GM12878 (cell line): ENCODE measurements around the gene ZSWIM7. TPM values are rescaled to one million over a fixed set of nuclear protein-coding genes. Genes with fewer than 3 reads are reported as not detected.

ENCODE experiments used
- ATAC-seq: fragments of 200-7000 bp; cut with Tn5 transposase; 3 replicates; pipeline ENCODE4 v1.9.1; 2020; ENCODE audit warnings: mild to moderate bottlenecking, moderate library complexity
- BruUV-seq: library from RNA; stranded (reverse); fragments of 400-500 nt; replicated peaks from 2 replicates; lab custom pipeline; 2021; lab: Mats Ljungman, UMichigan
- CTCF ChIA-PET: fragments of 300-600 bp; sonication (Branson Sonifier 250); formaldehyde crosslinking; extraction: SDS; loops from one replicate; lab custom pipeline; 2021; ENCODE audit warnings: inconsistent platforms; lab: Yijun Ruan, JAX
- POLR2A ChIA-PET: fragments of 350-600 bp; formaldehyde crosslinking; extraction: SDS; loops from one replicate; lab custom pipeline; 2021; ENCODE audit warnings: inconsistent platforms; lab: Charles Lee
- RAD21 ChIA-PET: fragments of 300-600 bp; sonication (Branson Sonifier 250); formaldehyde crosslinking; loops from one replicate; lab custom pipeline; 2023; ENCODE audit warnings: antibody characterized with exemption; ENCODE audit not compliant: unreplicated experiment; lab: Charles Lee
- SMC1A ChIA-PET: fragments of 300-600 bp; sonication (Branson Sonifier 250); formaldehyde crosslinking; loops from one replicate; lab custom pipeline; 2023; ENCODE audit not compliant: unreplicated experiment, uncharacterized antibody; lab: Charles Lee
- DNase-seq: peaks from one replicate; pipeline ENCODE4 v3.0.0-alpha.2; 2011; ENCODE audit warnings: low read depth, low spot score
- FAIRE-seq: peaks from 3 replicates; lab custom pipeline; 2011; peaks lifted over from hg19 to GRCh38; lab: Jason Lieb, UNC
- H2AFZ ChIP-seq: 2 replicates; pipeline ENCODE4 v1.6.0; 2011; ENCODE audit warnings: low read depth, low read length, control low read depth; ENCODE audit not compliant: control insufficient read depth
- H3K27ac ChIP-seq: 2 replicates; pipeline ENCODE4 v1.5.1; 2011; ENCODE audit warnings: control low read depth; ENCODE audit not compliant: control insufficient read depth, insufficient read depth
- H3K27me3 ChIP-seq, 2 experiments: replicated peaks in 1 of 2; 2 replicates each; pipeline versions ENCODE4 v1.6.0 to v1.6.1; 2011; ENCODE audit warnings: low read length in 1 of 2; ENCODE audit not compliant: control insufficient read depth in 2 of 2, insufficient read depth in 2 of 2
- H3K36me3 ChIP-seq, 2 experiments: 2 replicates each; pipeline ENCODE4 v1.5.1; 2011; ENCODE audit warnings: low read length in 1 of 2; ENCODE audit not compliant: control insufficient read depth in 2 of 2, insufficient read depth in 2 of 2
- H3K4me1 ChIP-seq: 2 replicates; pipeline ENCODE4 v1.6.1; 2011; ENCODE audit warnings: mild to moderate bottlenecking, low read length, moderate library complexity, mixed read lengths; ENCODE audit not compliant: control insufficient read depth, insufficient read depth
- H3K4me2 ChIP-seq: 2 replicates; pipeline ENCODE4 v1.6.0; 2011; ENCODE audit warnings: control low read depth; ENCODE audit not compliant: control insufficient read depth, insufficient read depth
- H3K4me3 ChIP-seq: fragments of 200-600 bp; sonication (generic); 2 replicates; pipeline ENCODE4 v1.5.1; 2016
- H3K79me2 ChIP-seq: 2 replicates; pipeline ENCODE4 v1.6.0; 2011; ENCODE audit warnings: low read length; ENCODE audit not compliant: control insufficient read depth, insufficient read depth
- H3K9ac ChIP-seq: 2 replicates; pipeline ENCODE4 v1.8.0; 2011; ENCODE audit warnings: low read length, control low read depth, mixed read lengths; ENCODE audit not compliant: control insufficient read depth, insufficient read depth
- H3K9me3 ChIP-seq: replicated peaks from 3 replicates; pipeline ENCODE4 v1.5.1; 2011; ENCODE audit warnings: mild to moderate bottlenecking, low read length; ENCODE audit not compliant: control insufficient read depth, insufficient read depth
- H4K20me1 ChIP-seq: 2 replicates; pipeline ENCODE4 v1.6.0; 2011; ENCODE audit not compliant: control insufficient read depth, insufficient read depth
- BCL11A ChIP-seq: IDR thresholded peaks from 2 replicates; pipeline ENCODE4 v1.6.1; 2011; ENCODE audit warnings: low read depth, low read length
- BRCA1 ChIP-seq: IDR thresholded peaks from 2 replicates; pipeline ENCODE4 v1.6.1; 2011; ENCODE audit warnings: low read depth, low read length, improper control_type of control experiment
- CBFB ChIP-seq: IDR thresholded peaks from 2 replicates; pipeline ENCODE4 v1.6.1; 2016; ENCODE audit warnings: antibody characterized with exemption, low read depth
- CHD2 ChIP-seq: IDR thresholded peaks from 2 replicates; pipeline ENCODE4 v1.6.1; 2011; ENCODE audit warnings: low read depth, low read length, improper control_type of control experiment, borderline replicate concordance
- CHD4 ChIP-seq: fragments of 200-600 bp; sonication (generic); IDR thresholded peaks from 2 replicates; pipeline ENCODE4 v1.6.1; 2016; ENCODE audit warnings: mild to moderate bottlenecking
- E4F1 ChIP-seq: fragments of 450-650 bp; IDR thresholded peaks from 2 replicates; pipeline ENCODE4 v1.6.1; 2018; ENCODE audit warnings: borderline replicate concordance, mild to moderate bottlenecking; ENCODE audit not compliant: partially characterized antibody
- EED ChIP-seq: sonication (generic); IDR thresholded peaks from 2 replicates; pipeline ENCODE4 v1.6.1; 2016; ENCODE audit warnings: antibody characterized with exemption, low read depth
- HCFC1 ChIP-seq: fragments of 150-350 bp; IDR thresholded peaks from 2 replicates; pipeline ENCODE4 v1.6.1; 2014; ENCODE audit warnings: low read length
- HDAC2 ChIP-seq: fragments of 200-600 bp; sonication (generic); IDR thresholded peaks from 2 replicates; pipeline ENCODE4 v1.6.1; 2017
- HDAC6 ChIP-seq: fragments of 200-600 bp; sonication (generic); IDR thresholded peaks from one replicate; pipeline ENCODE4 v1.8.0; 2017; ENCODE audit warnings: antibody characterized with exemption; ENCODE audit not compliant: unreplicated experiment
- NRF1 ChIP-seq: conservative IDR thresholded peaks from 2 replicates; pipeline ENCODE4 v1.6.1; 2011; ENCODE audit warnings: mild to moderate bottlenecking, low read depth, low read length, improper control_type of control experiment
- PAX8 ChIP-seq: fragments of 450-650 bp; IDR thresholded peaks from 2 replicates; pipeline ENCODE4 v1.6.1; 2017; ENCODE audit warnings: mild to moderate bottlenecking, moderate library complexity
- SMAD5 ChIP-seq: IDR thresholded peaks from 2 replicates; pipeline ENCODE4 v1.6.1; 2016; ENCODE audit warnings: antibody characterized with exemption, low read depth
- STAT1 ChIP-seq: fragments of 450-650 bp; conservative IDR thresholded peaks from 2 replicates; pipeline ENCODE4 v1.6.1; 2014; ENCODE audit warnings: antibody characterized with exemption, mild to moderate bottlenecking
- TARDBP ChIP-seq: IDR thresholded peaks from 2 replicates; pipeline ENCODE4 v1.6.1; 2016; ENCODE audit warnings: borderline replicate concordance
- TCF3 ChIP-seq: IDR thresholded peaks from 2 replicates; pipeline ENCODE4 v1.6.1; 2012; ENCODE audit warnings: low read depth, mild to moderate bottlenecking, low read length, borderline replicate concordance; ENCODE audit not compliant: insufficient read depth
- ZNF274 ChIP-seq: IDR thresholded peaks from one replicate; pipeline ENCODE4 v1.8.0; 2011; ENCODE audit not compliant: insufficient read length, insufficient read depth
- WGBS: methylation state at CpG from one replicate; pipeline ENCODE4 v1.1.6; 2016; ENCODE audit warnings: low lambda C conversion rate; ENCODE audit not compliant: insufficient replicate concordance, insufficient coverage; ENCODE audit errors: missing lambda C conversion rate; 5-methylcytosine and 5-hydroxymethylcytosine counted together
- in situ Hi-C: fragments of 300-500 bp; cut with MboI; formaldehyde crosslinking; loops from 9 replicates; pipeline ENCODE4 v1.14.3; 2018; ENCODE audit warnings: mixed read lengths
- intact Hi-C: fragments of 100-400 bp; cut with micrococcal nuclease; formaldehyde crosslinking; loops from one replicate; pipeline ENCODE4 v1.14.2; 2022; ENCODE audit not compliant: unreplicated experiment
- polyA plus RNA-seq, 11 experiments: library from polyadenylated mRNA; depleted of rRNA in 4 of 11; unstranded in 6 of 11; stranded (reverse) in 5 of 11; fragments of >200 nt; fragmentation: Nextera tagmentation in 4 of 11; fragmentation: Illumina TruSeq in 1 of 11; extraction: Ambion mirVana in 4 of 11; extraction: Trizol in 1 of 11; gene quantifications; 1 replicate in 1 of 11; 2 replicates in 10 of 11; pipeline versions ENCODE4 v1.2.1 to v1.2.3, GENCODE V29; 2011 to 2016; ENCODE audit warnings: inconsistent platforms in 2 of 11, missing spikeins in 2 of 11, low read depth in 1 of 11
- total RNA-seq, 4 experiments: library from RNA; depleted of rRNA in 3 of 4; stranded (reverse); fragments of >200 nt in 3 of 4; fragmentation: Illumina TruSeq in 1 of 4; extraction: Trizol in 1 of 4; gene quantifications; 2 replicates each; pipeline versions ENCODE4 v1.2.1 to v1.2.3, GENCODE V29; 2013 to 2021
- TF ChIP-seq, protein P1 (sequence below): IDR thresholded peaks from 2 replicates; pipeline ENCODE4 v1.6.1; 2011; ENCODE audit warnings: borderline replicate concordance, low read depth, mild to moderate bottlenecking, moderate library complexity, mixed read lengths, low read length; ENCODE audit not compliant: insufficient read depth; ENCODE audit errors: extremely low read length
- TF ChIP-seq, protein P2 (sequence below): fragments of 450-650 bp; IDR thresholded peaks from 2 replicates; pipeline ENCODE4 v1.6.1; 2017; ENCODE audit warnings: borderline replicate concordance
- TF ChIP-seq, protein P3 (sequence below): IDR thresholded peaks from 2 replicates; pipeline ENCODE4 v1.6.1; 2012; ENCODE audit warnings: low read depth, low read length, improper control_type of control experiment

The ZSWIM7 gene
- total and polyA plus RNA-seq, 10 of the 15 experiments (the other 5 are each of a cell fraction or from before 2014, with no cell fraction given) = 7.0 to 26.6 (median 9.9) TPM

DNA sequence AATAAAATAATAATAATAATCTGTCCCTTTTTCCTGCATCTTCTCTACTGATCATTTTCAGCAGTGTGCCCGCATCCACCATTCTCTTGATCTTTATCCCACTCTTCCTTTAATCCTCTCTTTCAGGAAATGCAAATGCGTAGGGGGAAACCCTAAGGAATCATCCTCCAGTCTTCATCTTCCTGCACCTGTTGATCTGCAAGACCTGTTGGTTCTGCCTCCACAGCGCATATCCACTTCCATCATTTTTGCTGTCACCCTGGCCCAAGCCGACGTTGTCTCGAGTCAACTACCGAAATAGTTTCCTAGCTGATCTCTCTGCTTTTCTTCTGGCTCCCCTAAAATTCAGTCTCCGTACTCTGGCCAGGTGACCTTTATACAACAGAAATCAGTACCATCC is 30.0 kb downstream of the ZSWIM7 start (continued):
- TF ChIP-seq HDAC6 (no peak), CHD4 (no peak), SMAD5 (no peak), BCL11A (no peak), TARDBP (no peak)
- TF ChIP-seq, protein P1, sequence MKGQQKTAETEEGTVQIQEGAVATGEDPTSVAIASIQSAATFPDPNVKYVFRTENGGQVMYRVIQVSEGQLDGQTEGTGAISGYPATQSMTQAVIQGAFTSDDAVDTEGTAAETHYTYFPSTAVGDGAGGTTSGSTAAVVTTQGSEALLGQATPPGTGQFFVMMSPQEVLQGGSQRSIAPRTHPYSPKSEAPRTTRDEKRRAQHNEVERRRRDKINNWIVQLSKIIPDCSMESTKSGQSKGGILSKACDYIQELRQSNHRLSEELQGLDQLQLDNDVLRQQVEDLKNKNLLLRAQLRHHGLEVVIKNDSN = no peak

GRCh38 chr17:15967706-15968399 is 31.7 kb downstream of the ZSWIM7 start:
- Histone ChIP-seq H3K27me3 (peaks cover 0 to 9% of the 10 kb centered on the region in 2 experiments; a peak in 2 of 4 replicates), H3K27ac (no peak overlapping the region), H3K9ac (no peak overlapping the region), H2AFZ (no peak overlapping the region), H3K36me3 (no peaks in the 10 kb centered on the region), H3K4me1 (no peaks in the 10 kb centered on the region), H3K4me3 (no peak overlapping the region), H3K79me2 (no peaks in the 10 kb centered on the region), H3K4me2 (no peak overlapping the region), H3K9me3 (no peaks in the 10 kb centered on the region), H4K20me1 (no peaks in the 10 kb centered on the region)
- ChIA-PET SMC1A (no interaction called here), CTCF (no interaction called here), POLR2A (no interaction called here), RAD21 (no interaction called here)
- intact Hi-C loops = no loop called here
- WGBS = 79% methylated on average over 11 of the region's 11 CpGs
- FAIRE-seq (no peak), DNase-seq (no peak), ATAC-seq (no peak)
- BruUV-seq = no TSS peak
- in situ Hi-C loops = no loop called here
- TF ChIP-seq E4F1 = no peak
- TF ChIP-seq, protein P2, sequence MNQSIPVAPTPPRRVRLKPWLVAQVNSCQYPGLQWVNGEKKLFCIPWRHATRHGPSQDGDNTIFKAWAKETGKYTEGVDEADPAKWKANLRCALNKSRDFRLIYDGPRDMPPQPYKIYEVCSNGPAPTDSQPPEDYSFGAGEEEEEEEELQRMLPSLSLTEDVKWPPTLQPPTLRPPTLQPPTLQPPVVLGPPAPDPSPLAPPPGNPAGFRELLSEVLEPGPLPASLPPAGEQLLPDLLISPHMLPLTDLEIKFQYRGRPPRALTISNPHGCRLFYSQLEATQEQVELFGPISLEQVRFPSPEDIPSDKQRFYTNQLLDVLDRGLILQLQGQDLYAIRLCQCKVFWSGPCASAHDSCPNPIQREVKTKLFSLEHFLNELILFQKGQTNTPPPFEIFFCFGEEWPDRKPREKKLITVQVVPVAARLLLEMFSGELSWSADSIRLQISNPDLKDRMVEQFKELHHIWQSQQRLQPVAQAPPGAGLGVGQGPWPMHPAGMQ = no peak
- no peak for TF ChIP-seq CBFB
- TF ChIP-seq STAT1 = no peak
- no peak for TF ChIP-seq PAX8
- TF ChIP-seq CHD2 = no peak
- no peak for TF ChIP-seq BRCA1
- no peak for TF ChIP-seq ZNF274
- no peak for TF ChIP-seq HDAC2
- no peak for TF ChIP-seq TCF3
- TF ChIP-seq EED = no peak
- TF ChIP-seq NRF1 = no peak
- TF ChIP-seq HCFC1 = no peak
- TF ChIP-seq TARDBP = no peak
- TF ChIP-seq, protein P3, sequence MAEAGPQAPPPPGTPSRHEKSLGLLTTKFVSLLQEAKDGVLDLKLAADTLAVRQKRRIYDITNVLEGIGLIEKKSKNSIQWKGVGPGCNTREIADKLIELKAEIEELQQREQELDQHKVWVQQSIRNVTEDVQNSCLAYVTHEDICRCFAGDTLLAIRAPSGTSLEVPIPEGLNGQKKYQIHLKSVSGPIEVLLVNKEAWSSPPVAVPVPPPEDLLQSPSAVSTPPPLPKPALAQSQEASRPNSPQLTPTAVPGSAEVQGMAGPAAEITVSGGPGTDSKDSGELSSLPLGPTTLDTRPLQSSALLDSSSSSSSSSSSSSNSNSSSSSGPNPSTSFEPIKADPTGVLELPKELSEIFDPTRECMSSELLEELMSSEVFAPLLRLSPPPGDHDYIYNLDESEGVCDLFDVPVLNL = no peak
